Duodenal mucosa (tissue), 2 donors: ENCODE measurements around the gene EBF3.

Source experiments
- H3K27ac ChIP-seq: one replicate; pipeline ENCODE4 v1.7.0; 2013; ENCODE audit warnings: low read depth, low read length
- H3K27me3 ChIP-seq, 2 donors: one replicate each; pipeline ENCODE4 v1.7.0; 2013; ENCODE audit warnings: low read length in 2 of 2, control low read depth in 1 of 2; ENCODE audit not compliant: insufficient read depth in 2 of 2, control insufficient read depth in 1 of 2
- H3K36me3 ChIP-seq, 2 donors: one replicate each; pipeline ENCODE4 v1.7.0; 2013; ENCODE audit warnings: low read length in 2 of 2, control low read depth in 1 of 2; ENCODE audit not compliant: insufficient read depth in 2 of 2, control insufficient read depth in 1 of 2
- H3K4me1 ChIP-seq, 2 donors: one replicate each; pipeline ENCODE4 v1.7.0; 2013; ENCODE audit warnings: low read length in 2 of 2, control low read depth in 1 of 2; ENCODE audit not compliant: insufficient read depth in 2 of 2, control insufficient read depth in 1 of 2
- H3K4me3 ChIP-seq, 2 donors: one replicate each; pipeline ENCODE4 v1.7.0; 2013; ENCODE audit warnings: low read length in 2 of 2, low read depth in 1 of 2
- H3K9ac ChIP-seq, 2 donors: one replicate each; pipeline ENCODE4 v1.7.0; 2013; ENCODE audit warnings: low read length in 2 of 2, low read depth in 1 of 2
- H3K9me3 ChIP-seq, 2 donors: one replicate each; pipeline ENCODE4 v1.7.0; 2013; ENCODE audit warnings: low read length in 2 of 2, control low read depth in 1 of 2; ENCODE audit not compliant: control insufficient read depth in 1 of 2

The EBF3 gene

DNA sequence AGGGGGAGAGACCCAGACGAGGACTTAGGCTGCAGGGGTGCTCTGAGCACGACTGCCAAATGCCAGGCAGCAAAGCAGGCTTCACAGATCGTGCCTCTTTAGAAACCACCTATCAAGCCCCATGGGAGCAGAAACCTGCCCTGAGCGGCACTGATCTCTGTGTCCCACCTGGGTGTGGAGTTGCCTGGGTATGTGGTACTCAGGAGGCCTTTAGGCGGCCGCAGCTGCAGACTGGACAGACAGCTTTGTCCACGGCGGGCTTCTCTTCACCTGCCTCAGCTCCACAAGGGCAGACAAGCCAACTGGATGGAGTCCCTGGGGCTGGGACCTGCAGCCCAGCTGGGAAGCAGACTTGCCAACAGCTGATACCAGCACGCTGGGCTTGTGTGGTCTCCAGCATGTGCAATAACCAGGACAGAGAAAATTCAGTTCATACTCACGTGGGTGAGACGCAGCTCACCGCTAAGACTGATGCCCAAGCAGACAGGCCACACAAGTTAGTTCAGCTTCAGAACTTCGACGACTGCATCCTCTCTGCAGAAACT lies 163.2 kb downstream of the EBF3 start:
- no peaks in the 10 kb centered on the region for H3K27me3 ChIP-seq
- no peak overlapping the region for H3K27ac ChIP-seq
- H3K4me3 ChIP-seq: no peak overlapping the region
- no peaks in the 10 kb centered on the region for H3K4me1 ChIP-seq
- no peaks in the 10 kb centered on the region for H3K36me3 ChIP-seq
- H3K9ac ChIP-seq: no peak overlapping the region
- peaks cover 19 to 22% of the 10 kb centered on the region in 2 donors for H3K9me3 ChIP-seq

DNA sequence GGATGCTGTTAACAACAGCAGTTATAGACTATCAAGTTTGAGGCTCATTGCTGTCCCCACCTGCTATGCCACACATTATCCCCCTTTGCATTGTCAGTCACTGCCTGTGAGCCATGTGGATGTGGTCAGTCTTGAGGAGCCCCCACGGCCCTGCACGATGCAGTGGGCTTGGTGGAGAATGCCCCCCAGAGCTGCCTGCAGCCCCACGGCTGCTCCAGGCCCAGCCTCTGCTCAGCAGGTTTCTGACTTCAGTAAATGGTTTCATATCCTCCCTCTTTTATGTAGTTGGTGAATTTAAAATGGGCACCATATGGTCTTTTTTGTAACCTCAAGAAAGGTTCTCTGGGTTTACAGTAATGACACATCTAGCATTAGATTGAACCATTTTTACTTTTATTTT lies 164.1 kb downstream of the EBF3 start:
- Histone ChIP-seq H3K9ac (no peak overlapping the region), H3K4me3 (no peak overlapping the region), H3K27ac (no peak overlapping the region), H3K9me3 (peaks cover 15 to 22% of the 10 kb centered on the region in 2 donors), H3K36me3 (no peaks in the 10 kb centered on the region), H3K4me1 (no peaks in the 10 kb centered on the region), H3K27me3 (no peaks in the 10 kb centered on the region)

DNA sequence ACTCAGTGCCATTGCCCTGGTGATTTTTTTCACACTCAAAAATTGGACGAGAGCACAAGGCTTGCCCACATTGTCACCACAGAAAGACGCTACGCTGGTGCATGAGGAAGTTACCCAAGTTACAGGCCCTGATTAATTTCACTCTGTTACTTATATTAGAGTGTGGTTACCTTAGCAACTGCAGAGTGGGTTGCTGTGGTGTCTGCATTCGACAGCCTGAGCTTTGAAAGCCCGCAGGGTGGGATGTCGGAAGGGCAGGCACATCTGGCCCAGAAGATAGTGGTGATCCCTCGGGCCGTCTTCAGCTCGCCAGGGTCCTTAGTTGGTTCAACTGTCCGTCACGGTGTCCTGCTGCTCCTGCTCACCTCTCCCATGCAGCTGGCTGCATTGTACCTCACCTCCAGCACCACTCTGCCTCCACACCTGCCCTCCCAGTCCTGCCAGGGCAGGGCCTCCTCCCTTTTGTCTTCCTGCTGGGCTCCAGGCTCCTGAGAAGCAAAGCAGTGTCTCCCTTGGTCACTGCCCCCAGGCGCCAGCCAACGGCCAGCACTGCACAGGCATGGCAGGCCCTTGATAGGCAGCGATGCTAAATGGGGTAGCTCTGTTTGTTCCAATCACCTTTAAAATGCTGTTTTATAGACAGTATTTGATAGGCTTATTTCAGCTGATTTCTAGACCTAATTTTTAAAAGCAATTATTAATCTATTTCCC lies 167.2 kb downstream of the EBF3 start:
- no peaks in the 10 kb centered on the region for H3K36me3 ChIP-seq
- peaks cover 1 to 9% of the 10 kb centered on the region in 2 donors for H3K9me3 ChIP-seq
- H3K9ac ChIP-seq: no peak overlapping the region
- no peak overlapping the region for H3K27ac ChIP-seq
- H3K27me3 ChIP-seq: no peaks in the 10 kb centered on the region
- H3K4me3 ChIP-seq: no peak overlapping the region
- H3K4me1 ChIP-seq: no peaks in the 10 kb centered on the region

DNA sequence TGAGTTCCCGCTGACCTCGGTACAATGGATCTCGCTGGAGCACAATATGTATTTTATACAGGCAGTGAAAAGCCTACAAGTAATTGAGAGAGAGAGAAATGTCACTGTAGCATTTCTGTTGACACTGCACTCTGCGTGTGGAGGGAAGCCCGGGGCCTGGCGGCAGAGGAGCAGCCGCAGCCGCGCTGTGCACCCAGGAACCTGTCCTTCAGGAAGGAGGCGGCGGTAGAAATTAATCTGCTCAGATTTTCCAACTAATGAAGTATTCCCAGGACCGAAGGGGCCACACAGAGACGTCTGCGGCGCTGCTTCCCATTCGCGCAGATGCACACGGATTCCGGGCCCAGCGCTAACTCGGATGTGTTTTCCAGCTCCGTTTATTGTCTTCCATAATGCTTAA lies 170.1 kb downstream of the EBF3 start:
- no peaks in the 10 kb centered on the region for H3K4me1 ChIP-seq

DNA sequence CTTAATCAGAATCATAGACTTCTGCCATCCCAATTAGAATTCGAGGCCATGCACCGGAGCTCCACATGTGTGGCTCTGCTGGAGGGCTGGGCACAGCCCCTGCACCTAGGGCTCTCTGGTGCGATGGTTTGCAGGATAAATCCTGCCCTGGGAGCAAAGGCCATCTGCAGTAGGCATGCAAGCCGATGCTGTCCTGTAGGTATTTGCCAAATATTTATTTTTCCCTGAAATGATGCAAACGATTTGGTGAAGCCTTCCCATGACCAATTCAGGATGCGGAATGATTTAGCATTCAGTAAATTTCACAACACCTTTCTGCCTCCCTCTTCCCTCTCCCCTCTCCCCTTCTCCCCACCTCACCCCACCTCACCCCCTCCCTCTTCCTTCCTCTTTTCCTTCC lies 170.6 kb downstream of the EBF3 start:
- H3K27me3 ChIP-seq: no peaks in the 10 kb centered on the region
- no peaks in the 10 kb centered on the region for H3K36me3 ChIP-seq
- H3K9me3 ChIP-seq: peaks cover 0 to 6% of the 10 kb centered on the region in 2 donors
- no peak overlapping the region for H3K9ac ChIP-seq
- H3K4me3 ChIP-seq: no peak overlapping the region
- no peak overlapping the region for H3K27ac ChIP-seq
- no peaks in the 10 kb centered on the region for H3K4me1 ChIP-seq

More for the DNA sequence above, 170.1 kb downstream of the EBF3 start:
- Histone ChIP-seq H3K27ac (no peak overlapping the region), H3K36me3 (no peaks in the 10 kb centered on the region), H3K27me3 (no peaks in the 10 kb centered on the region), H3K9ac (no peak overlapping the region), H3K9me3 (peaks cover 0 to 9% of the 10 kb centered on the region in 2 donors), H3K4me3 (no peak overlapping the region)

DNA sequence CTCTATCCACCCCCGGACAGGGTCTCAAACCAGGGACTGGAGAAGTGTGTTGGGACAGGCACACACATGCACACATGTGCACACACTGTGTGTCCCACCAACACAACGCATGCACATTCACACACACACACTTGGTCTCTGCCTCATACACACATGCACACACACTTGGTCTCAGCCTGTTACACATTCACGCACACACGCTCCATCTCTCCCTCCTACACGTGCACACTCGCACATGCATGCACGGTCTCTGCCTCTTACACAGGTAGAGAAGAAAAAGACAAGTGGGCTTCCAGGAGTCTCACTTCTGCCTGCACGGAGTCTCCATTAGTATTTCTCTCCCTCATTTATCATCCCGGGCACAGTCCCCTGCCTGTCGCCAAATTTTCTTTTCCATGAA lies 171.2 kb downstream of the EBF3 start:
- peaks cover 0 to 6% of the 10 kb centered on the region in 2 donors for H3K9me3 ChIP-seq
- no peaks in the 10 kb centered on the region for H3K36me3 ChIP-seq
- H3K9ac ChIP-seq: no peak overlapping the region
- H3K27me3 ChIP-seq: no peaks in the 10 kb centered on the region
- no peak overlapping the region for H3K4me3 ChIP-seq
- no peaks in the 10 kb centered on the region for H3K4me1 ChIP-seq
- no peak overlapping the region for H3K27ac ChIP-seq

DNA sequence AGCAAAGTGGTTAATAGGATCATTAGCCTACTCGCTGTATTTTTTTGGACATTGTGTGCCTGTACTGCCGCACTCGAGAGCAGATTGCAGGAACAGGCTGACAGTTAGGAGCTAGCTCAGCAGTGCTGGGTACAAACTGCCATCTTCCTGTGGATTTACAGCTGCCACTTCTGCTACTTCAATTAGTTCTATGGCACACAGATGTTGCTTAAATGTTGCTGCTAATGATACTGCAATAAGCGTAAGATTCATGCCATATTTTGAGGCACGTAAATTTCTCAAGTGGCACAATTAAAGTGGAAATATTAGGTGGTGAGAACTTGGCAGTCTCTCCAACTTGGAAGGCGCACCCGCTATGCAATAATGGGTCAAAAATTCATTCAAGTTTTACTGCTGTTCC lies 171.9 kb downstream of the EBF3 start:
- no peaks in the 10 kb centered on the region for H3K27me3 ChIP-seq
- H3K9me3 ChIP-seq: peaks cover 6 to 9% of the 10 kb centered on the region in 2 donors
- no peak overlapping the region for H3K4me3 ChIP-seq
- no peak overlapping the region for H3K9ac ChIP-seq
- no peak overlapping the region for H3K27ac ChIP-seq
- H3K4me1 ChIP-seq: no peaks in the 10 kb centered on the region
- H3K36me3 ChIP-seq: no peaks in the 10 kb centered on the region

DNA sequence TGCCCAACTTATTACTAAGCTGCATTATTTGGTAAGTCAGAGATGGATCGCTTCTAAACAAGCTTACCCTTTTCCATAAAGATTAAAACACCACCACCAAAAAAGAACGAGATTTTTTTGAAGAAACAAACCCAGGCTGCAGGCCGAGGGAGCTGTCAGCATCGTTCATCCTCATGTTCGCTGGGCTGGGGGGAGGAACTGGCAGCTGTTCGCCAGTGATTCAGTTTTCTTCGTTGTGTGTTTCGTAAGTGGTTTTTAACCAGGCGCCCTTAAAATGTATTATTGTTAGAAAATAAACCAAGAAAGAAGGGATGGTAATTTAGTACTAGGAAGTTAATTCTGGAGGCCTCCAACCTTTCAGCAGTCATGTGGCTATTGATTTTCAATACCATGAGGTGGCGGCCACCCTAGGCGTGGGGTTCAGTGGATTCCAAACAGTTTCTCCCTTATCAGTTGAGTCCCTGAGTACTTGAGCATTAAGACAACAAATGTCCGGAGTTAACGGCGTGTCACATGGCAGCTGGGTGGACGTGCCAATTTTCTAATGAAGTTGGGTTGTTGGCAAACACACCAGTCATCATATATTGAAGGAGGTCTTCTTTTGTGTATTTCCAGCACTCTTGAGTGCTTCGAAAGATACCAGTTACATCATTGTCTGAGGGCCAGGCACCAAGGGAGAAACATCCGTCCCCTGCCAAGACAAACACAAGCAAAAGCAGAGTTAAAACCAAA lies 173.2 kb downstream of the EBF3 start:
- Histone ChIP-seq H3K27me3 (no peaks in the 10 kb centered on the region), H3K4me1 (no peaks in the 10 kb centered on the region), H3K4me3 (no peak overlapping the region), H3K9me3 (peaks cover 5 to 8% of the 10 kb centered on the region in 2 donors), H3K9ac (no peak overlapping the region), H3K36me3 (no peaks in the 10 kb centered on the region), H3K27ac (no peak overlapping the region)

DNA sequence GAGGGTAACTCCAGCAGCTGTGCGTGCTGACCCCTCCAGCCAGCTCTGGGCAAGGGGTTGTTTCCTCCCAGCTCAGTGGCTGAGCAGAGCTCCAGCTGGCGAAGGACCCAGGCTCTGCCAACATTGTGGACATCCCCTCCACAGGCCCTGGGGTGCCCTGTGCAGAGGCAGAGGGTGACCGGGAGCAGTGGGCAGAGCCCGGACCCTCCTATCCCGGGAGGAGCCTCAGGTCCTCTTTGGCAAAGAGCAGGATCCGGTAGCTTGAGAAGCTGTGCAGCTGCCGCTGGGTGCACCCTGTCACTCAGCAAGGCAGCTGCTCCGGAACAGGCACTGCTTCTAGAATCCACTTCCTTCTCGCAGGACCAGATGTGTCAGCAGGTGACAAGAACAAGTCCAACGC lies 175.9 kb downstream of the EBF3 start:
- no peaks in the 10 kb centered on the region for H3K27me3 ChIP-seq
- no peak overlapping the region for H3K9ac ChIP-seq
- H3K4me1 ChIP-seq: no peaks in the 10 kb centered on the region
- no peak overlapping the region for H3K4me3 ChIP-seq
- peaks cover 3 to 8% of the 10 kb centered on the region in 2 donors for H3K9me3 ChIP-seq
- no peak overlapping the region for H3K27ac ChIP-seq
- H3K36me3 ChIP-seq: no peaks in the 10 kb centered on the region

DNA sequence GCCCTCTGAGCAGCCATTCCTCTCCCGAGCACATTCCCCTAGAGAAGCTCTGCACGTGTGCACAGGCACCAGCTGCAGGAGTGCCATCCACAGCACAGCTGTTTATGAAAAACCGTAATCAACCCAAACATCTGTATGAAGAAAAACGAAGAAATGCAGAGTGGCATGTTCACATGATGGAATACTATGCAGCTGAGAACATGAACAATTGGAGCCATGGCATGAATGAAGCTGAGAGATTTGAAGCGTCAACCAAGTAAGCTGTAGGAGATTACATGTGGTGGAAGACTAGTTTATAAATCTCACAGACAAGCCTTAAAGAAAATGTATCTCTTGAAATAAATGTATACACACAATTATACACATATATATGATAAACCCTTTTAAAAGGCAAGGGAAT lies 176.5 kb downstream of the EBF3 start:
- no peak overlapping the region for H3K27ac ChIP-seq
- no peak overlapping the region for H3K9ac ChIP-seq
- H3K36me3 ChIP-seq: no peaks in the 10 kb centered on the region
- peaks cover 3 to 8% of the 10 kb centered on the region in 2 donors for H3K9me3 ChIP-seq
- no peak overlapping the region for H3K4me3 ChIP-seq
- no peaks in the 10 kb centered on the region for H3K4me1 ChIP-seq
- H3K27me3 ChIP-seq: no peaks in the 10 kb centered on the region
